IPS DF 4.7 (cell line): ENCODE data around the gene DDRGK1.
"Not testable (repeated sequence)": the region's sequence is repeated elsewhere in the genome, so short reads cannot be mapped to it uniquely, and the experiment has no call there.

Source experiments
- DNase-seq: peaks from one replicate; pipeline ENCODE4 v3.0.0-alpha.2; 2013; ENCODE audit warnings: low spot score; ENCODE audit errors: extremely low read depth

DDRGK1 gene

GRCh38 chr20:3183896-3184612 is 20.4 kb downstream of the DDRGK1 start:
- DNase-seq, result no peak

- DNase-seq, result not testable (repeated sequence)
Observed at GRCh38 chr20:3182429-3182828, 22.1 kb downstream of the DDRGK1 start.

- DNase-seq, result no peak
Observed at GRCh38 chr20:3181270-3181669, 23.2 kb downstream of the DDRGK1 start.

- no peak for DNase-seq
Observed at GRCh38 chr20:3180319-3180718, 24.2 kb downstream of the DDRGK1 start.

- no peak for DNase-seq
Observed at GRCh38 chr20:3177746-3178485, 26.6 kb downstream of the DDRGK1 start.

- DNase-seq, result no peak
Observed at GRCh38 chr20:3175270-3175669, 29.2 kb downstream of the DDRGK1 start.

- no peak for DNase-seq
Observed at GRCh38 chr20:3174442-3175261, 29.8 kb downstream of the DDRGK1 start.

- DNase-seq, result peak; percentile 41
Observed at GRCh38 chr20:3173610-3174441, 30.7 kb downstream of the DDRGK1 start.

GRCh38 chr20:3172933-3173609 is 31.4 kb downstream of the DDRGK1 start, which contains the start of gene LZTS3:
LZTS3 (minus strand) TSS chr20:3173549; CDS start chr20:3167163, 6,386 bp downstream.
- DNase-seq, result no peak

- DNase-seq, result no peak
Observed at GRCh38 chr20:3172126-3172932, 32.2 kb downstream of the DDRGK1 start.

- no peak for DNase-seq
Observed at GRCh38 chr20:3171391-3172125, 32.9 kb downstream of the DDRGK1 start.

- no peak for DNase-seq
Observed at GRCh38 chr20:3168829-3169590, 35.5 kb downstream of the DDRGK1 start.

GRCh38 chr20:3168079-3168828 is 36.2 kb downstream of the DDRGK1 start:
- no peak for DNase-seq

- DNase-seq, result no peak
Observed at GRCh38 chr20:3167738-3168078, 36.8 kb downstream of the DDRGK1 start.

GRCh38 chr20:3166913-3167342 is 37.6 kb downstream of the DDRGK1 start:
- DNase-seq, result no peak

- no peak for DNase-seq
Observed at GRCh38 chr20:3166338-3166912, 38.1 kb downstream of the DDRGK1 start.
